HG03439 (cell line): ENCODE results near the gene METTL1.
"Not testable (repeated sequence)": the region's sequence is repeated elsewhere in the genome, so short reads cannot be mapped to it uniquely, and the experiment has no call there.

Experiments used
- ATAC-seq: cut with Tn5 transposase; IDR thresholded peaks from one replicate; pipeline ENCODE4 v1.9.1; 2021; ENCODE audit warnings: mild to moderate bottlenecking, moderate library complexity; ENCODE audit not compliant: unreplicated experiment

Gene METTL1

GRCh38 chr12:57771873-57772428, at the start of gene METTL1:
Gene METTL1 (minus strand): TSS chr12:57772105. CDS start chr12:57772083, 22 bp downstream.
- ATAC-seq = peak; percentile 82

GRCh38 chr12:57821015-57821414, 49.1 kb upstream of the METTL1 start:
- not testable (repeated sequence) for ATAC-seq

GRCh38 chr12:57820119-57820518, 48.2 kb upstream of the METTL1 start:
- ATAC-seq = not testable (repeated sequence)

- not testable (repeated sequence) for ATAC-seq
These were observed 46.1 kb upstream of the METTL1 start for GRCh38 chr12:57817990-57818331.

- no peak for ATAC-seq
These were observed 45.5 kb upstream of the METTL1 start for GRCh38 chr12:57817261-57817989.

GRCh38 chr12:57816855-57817151, 44.9 kb upstream of the METTL1 start:
- no peak for ATAC-seq

GRCh38 chr12:57816001-57816854, 44.3 kb upstream of the METTL1 start:
- ATAC-seq = no peak

- ATAC-seq = no peak
These were observed 43.5 kb upstream of the METTL1 start for GRCh38 chr12:57815177-57816000.

GRCh38 chr12:57813971-57814772, 42.3 kb upstream of the METTL1 start:
- no peak for ATAC-seq

- ATAC-seq = no peak
These were observed 41.4 kb upstream of the METTL1 start for GRCh38 chr12:57813111-57813970.

- no peak for ATAC-seq
These were observed 39.3 kb upstream of the METTL1 start for GRCh38 chr12:57811028-57811755.

GRCh38 chr12:57810450-57810849, 38.5 kb upstream of the METTL1 start:
- ATAC-seq = no peak

GRCh38 chr12:57809425-57809824, 37.5 kb upstream of the METTL1 start:
- ATAC-seq = no peak

- no peak for ATAC-seq
These were observed 36.4 kb upstream of the METTL1 start for GRCh38 chr12:57808351-57808750.

- ATAC-seq = no peak
These were observed 35.4 kb upstream of the METTL1 start for GRCh38 chr12:57807285-57807684.

- no peak for ATAC-seq
These were observed 34.8 kb upstream of the METTL1 start for GRCh38 chr12:57806677-57807076.

- no peak for ATAC-seq
These were observed 31.5 kb upstream of the METTL1 start for GRCh38 chr12:57803319-57803893.

- ATAC-seq = no peak
These were observed 30.7 kb upstream of the METTL1 start for GRCh38 chr12:57802607-57803006.
